GM12878 (cell line): Measurements from ENCODE around the gene SPAG9. TPM values are rescaled to one million over a fixed set of nuclear protein-coding genes. Genes with fewer than 3 reads are reported as not detected.

ENCODE experiments used
- ATAC-seq: fragments of 200-7000 bp; cut with Tn5 transposase; 3 replicates; pipeline ENCODE4 v1.9.1; 2020; ENCODE audit warnings: mild to moderate bottlenecking, moderate library complexity
- BruUV-seq: library from RNA; stranded (reverse); fragments of 400-500 nt; replicated peaks from 2 replicates; lab custom pipeline; 2021; lab: Mats Ljungman, UMichigan
- CTCF ChIA-PET: fragments of 300-600 bp; sonication (Branson Sonifier 250); formaldehyde crosslinking; extraction: SDS; loops from one replicate; lab custom pipeline; 2021; ENCODE audit warnings: inconsistent platforms; lab: Yijun Ruan, JAX
- POLR2A ChIA-PET: fragments of 350-600 bp; formaldehyde crosslinking; extraction: SDS; loops from one replicate; lab custom pipeline; 2021; ENCODE audit warnings: inconsistent platforms; lab: Charles Lee
- RAD21 ChIA-PET: fragments of 300-600 bp; sonication (Branson Sonifier 250); formaldehyde crosslinking; loops from one replicate; lab custom pipeline; 2023; ENCODE audit warnings: antibody characterized with exemption; ENCODE audit not compliant: unreplicated experiment; lab: Charles Lee
- SMC1A ChIA-PET: fragments of 300-600 bp; sonication (Branson Sonifier 250); formaldehyde crosslinking; loops from one replicate; lab custom pipeline; 2023; ENCODE audit not compliant: unreplicated experiment, uncharacterized antibody; lab: Charles Lee
- DNase-seq: peaks from one replicate; pipeline ENCODE4 v3.0.0-alpha.2; 2011; ENCODE audit warnings: low read depth, low spot score
- FAIRE-seq: peaks from 3 replicates; lab custom pipeline; 2011; peaks lifted over from hg19 to GRCh38; lab: Jason Lieb, UNC
- H2AFZ ChIP-seq: 2 replicates; pipeline ENCODE4 v1.6.0; 2011; ENCODE audit warnings: low read depth, low read length, control low read depth; ENCODE audit not compliant: control insufficient read depth
- H3K27ac ChIP-seq: 2 replicates; pipeline ENCODE4 v1.5.1; 2011; ENCODE audit warnings: control low read depth; ENCODE audit not compliant: control insufficient read depth, insufficient read depth
- H3K27me3 ChIP-seq, 2 experiments: replicated peaks in 1 of 2; 2 replicates each; pipeline versions ENCODE4 v1.6.0 to v1.6.1; 2011; ENCODE audit warnings: low read length in 1 of 2; ENCODE audit not compliant: control insufficient read depth in 2 of 2, insufficient read depth in 2 of 2
- H3K36me3 ChIP-seq, 2 experiments: 2 replicates each; pipeline ENCODE4 v1.5.1; 2011; ENCODE audit warnings: low read length in 1 of 2; ENCODE audit not compliant: control insufficient read depth in 2 of 2, insufficient read depth in 2 of 2
- H3K4me1 ChIP-seq: 2 replicates; pipeline ENCODE4 v1.6.1; 2011; ENCODE audit warnings: mild to moderate bottlenecking, low read length, moderate library complexity, mixed read lengths; ENCODE audit not compliant: control insufficient read depth, insufficient read depth
- H3K4me2 ChIP-seq: 2 replicates; pipeline ENCODE4 v1.6.0; 2011; ENCODE audit warnings: control low read depth; ENCODE audit not compliant: control insufficient read depth, insufficient read depth
- H3K4me3 ChIP-seq: fragments of 200-600 bp; sonication (generic); 2 replicates; pipeline ENCODE4 v1.5.1; 2016
- H3K79me2 ChIP-seq: 2 replicates; pipeline ENCODE4 v1.6.0; 2011; ENCODE audit warnings: low read length; ENCODE audit not compliant: control insufficient read depth, insufficient read depth
- H3K9ac ChIP-seq: 2 replicates; pipeline ENCODE4 v1.8.0; 2011; ENCODE audit warnings: low read length, control low read depth, mixed read lengths; ENCODE audit not compliant: control insufficient read depth, insufficient read depth
- H3K9me3 ChIP-seq: replicated peaks from 3 replicates; pipeline ENCODE4 v1.5.1; 2011; ENCODE audit warnings: mild to moderate bottlenecking, low read length; ENCODE audit not compliant: control insufficient read depth, insufficient read depth
- H4K20me1 ChIP-seq: 2 replicates; pipeline ENCODE4 v1.6.0; 2011; ENCODE audit not compliant: control insufficient read depth, insufficient read depth
- ATF7 ChIP-seq: fragments of 450-650 bp; IDR thresholded peaks from 2 replicates; pipeline ENCODE4 v1.6.1; 2016; ENCODE audit warnings: low read depth, mild to moderate bottlenecking
- BACH1 ChIP-seq: fragments of 450-650 bp; IDR thresholded peaks from 2 replicates; pipeline ENCODE4 v1.6.1; 2017; ENCODE audit warnings: mild to moderate bottlenecking, borderline replicate concordance
- CHD4 ChIP-seq: fragments of 200-600 bp; sonication (generic); IDR thresholded peaks from 2 replicates; pipeline ENCODE4 v1.6.1; 2016; ENCODE audit warnings: mild to moderate bottlenecking
- FOXK2 ChIP-seq: fragments of 450-650 bp; IDR thresholded peaks from 2 replicates; pipeline ENCODE4 v1.6.1; 2017; ENCODE audit warnings: mild to moderate bottlenecking, moderate library complexity
- IKZF2 ChIP-seq, 2 experiments: fragments of 450-650 bp; IDR thresholded peaks; 2 replicates each; pipeline ENCODE4 v1.6.1; 2017; ENCODE audit warnings: mild to moderate bottlenecking in 2 of 2, moderate library complexity in 2 of 2
- MEF2B ChIP-seq: fragments of 450-650 bp; IDR thresholded peaks from 2 replicates; pipeline ENCODE4 v1.6.1; 2018; ENCODE audit warnings: mild to moderate bottlenecking, moderate library complexity; ENCODE audit not compliant: partially characterized antibody, poor library complexity, severe bottlenecking
- MTA3 ChIP-seq: IDR thresholded peaks from 2 replicates; pipeline ENCODE4 v1.6.1; 2012; ENCODE audit warnings: low read length, inconsistent platforms, borderline replicate concordance
- NBN ChIP-seq: fragments of 450-650 bp; IDR thresholded peaks from 2 replicates; pipeline ENCODE4 v1.6.1; 2016
- PML ChIP-seq: IDR thresholded peaks from 2 replicates; pipeline ENCODE4 v1.6.1; 2012; ENCODE audit warnings: low read length, inconsistent platforms
- RBBP5 ChIP-seq: fragments of 200-600 bp; sonication (generic); conservative IDR thresholded peaks from 2 replicates; pipeline ENCODE4 v1.6.1; 2016
- SMAD1 ChIP-seq: fragments of 450-650 bp; IDR thresholded peaks from 2 replicates; pipeline ENCODE4 v1.6.1; 2018; ENCODE audit warnings: mild to moderate bottlenecking, low read depth; ENCODE audit not compliant: partially characterized antibody
- SP1 ChIP-seq: IDR thresholded peaks from one replicate; pipeline ENCODE4 v1.6.1; 2011; ENCODE audit warnings: low read depth, low read length
- SRF ChIP-seq, 2 experiments: IDR thresholded peaks; 2 replicates each; pipeline ENCODE4 v1.6.1; 2011; ENCODE audit warnings: low read depth in 2 of 2, low read length in 2 of 2, mild to moderate bottlenecking in 1 of 2, moderate library complexity in 1 of 2
- YBX1 ChIP-seq: fragments of 450-650 bp; IDR thresholded peaks from 2 replicates; pipeline ENCODE4 v1.6.1; 2016; ENCODE audit warnings: antibody characterized with exemption
- ZNF622 ChIP-seq: fragments of 450-650 bp; IDR thresholded peaks from 2 replicates; pipeline ENCODE4 v1.6.1; 2017; ENCODE audit warnings: mild to moderate bottlenecking, inconsistent platforms
- WGBS: methylation state at CpG from one replicate; pipeline ENCODE4 v1.1.6; 2016; ENCODE audit warnings: low lambda C conversion rate; ENCODE audit not compliant: insufficient replicate concordance, insufficient coverage; ENCODE audit errors: missing lambda C conversion rate; 5-methylcytosine and 5-hydroxymethylcytosine counted together
- in situ Hi-C: fragments of 300-500 bp; cut with MboI; formaldehyde crosslinking; loops from 9 replicates; pipeline ENCODE4 v1.14.3; 2018; ENCODE audit warnings: mixed read lengths
- intact Hi-C: fragments of 100-400 bp; cut with micrococcal nuclease; formaldehyde crosslinking; loops from one replicate; pipeline ENCODE4 v1.14.2; 2022; ENCODE audit not compliant: unreplicated experiment
- polyA plus RNA-seq, 11 experiments: library from polyadenylated mRNA; depleted of rRNA in 4 of 11; unstranded in 6 of 11; stranded (reverse) in 5 of 11; fragments of >200 nt; fragmentation: Nextera tagmentation in 4 of 11; fragmentation: Illumina TruSeq in 1 of 11; extraction: Ambion mirVana in 4 of 11; extraction: Trizol in 1 of 11; gene quantifications; 1 replicate in 1 of 11; 2 replicates in 10 of 11; pipeline versions ENCODE4 v1.2.1 to v1.2.3, GENCODE V29; 2011 to 2016; ENCODE audit warnings: inconsistent platforms in 2 of 11, missing spikeins in 2 of 11, low read depth in 1 of 11
- total RNA-seq, 4 experiments: library from RNA; depleted of rRNA in 3 of 4; stranded (reverse); fragments of >200 nt in 3 of 4; fragmentation: Illumina TruSeq in 1 of 4; extraction: Trizol in 1 of 4; gene quantifications; 2 replicates each; pipeline versions ENCODE4 v1.2.1 to v1.2.3, GENCODE V29; 2013 to 2021
- TF ChIP-seq, protein P1 (sequence below): fragments of 450-650 bp; formaldehyde crosslinking; IDR thresholded peaks from 2 replicates; pipeline ENCODE4 v1.5.0; 2022; ENCODE audit warnings: mild to moderate bottlenecking, missing genetic modification characterization
- TF ChIP-seq, protein P2 (sequence below): fragments of 450-650 bp; IDR thresholded peaks from 2 replicates; pipeline ENCODE4 v1.6.1; 2016; ENCODE audit warnings: mild to moderate bottlenecking
- TF ChIP-seq, protein P3 (sequence below): IDR thresholded peaks from 2 replicates; pipeline ENCODE4 v1.6.1; 2011; ENCODE audit warnings: mild to moderate bottlenecking, low read depth, low read length, moderate library complexity; ENCODE audit not compliant: insufficient replicate concordance

The SPAG9 gene
- total and polyA plus RNA-seq, 10 of the 15 experiments (the other 5 are each of a cell fraction or from before 2014, with no cell fraction given), result 6.6 to 42.0 (median 24.9) TPM

DNA sequence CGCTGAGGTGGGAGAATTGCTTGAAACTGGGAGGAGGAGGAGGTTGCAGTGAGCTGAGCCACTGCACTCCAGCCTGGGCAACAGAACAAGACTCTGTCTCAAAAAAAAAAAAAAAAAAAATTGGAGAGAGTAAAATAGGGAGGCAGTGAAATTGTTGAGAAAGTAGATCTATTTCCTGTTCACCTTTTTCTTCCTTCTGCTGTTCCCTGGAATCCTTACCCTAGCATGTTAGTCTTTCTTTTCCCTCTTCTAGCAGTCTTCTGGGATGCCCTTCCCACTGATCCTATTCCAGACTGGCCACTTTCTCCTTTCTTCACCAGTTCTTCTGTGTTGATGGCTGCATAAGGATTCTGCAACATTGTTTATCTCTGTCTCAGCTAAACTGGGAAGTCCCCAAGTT is 48.7 kb upstream of the SPAG9 start:
- ATAC-seq (no peak), FAIRE-seq (no peak), DNase-seq (no peak)
- BruUV-seq, result no TSS peak
- no peak overlapping the region for H2AFZ ChIP-seq
- ChIA-PET CTCF (no interaction called here), RAD21 (no interaction called here), POLR2A (interaction anchor here (0.5 kb wide), 1 partner anchor 667 kb away, joined by 5 read pairs; no protein-coding TSS in a partner anchor), SMC1A (no interaction called here)
- WGBS, result 92% methylated on average over 1 of the region's 1 CpG
- intact Hi-C loops (loop anchor here (5.0 kb wide), 1 partner anchor 93 kb away; the partner anchor contains the start of genes MBTD1 and UTP18), in situ Hi-C loops (loop anchor here (10.0 kb wide), 1 partner anchor 65 kb away; no protein-coding TSS in a partner anchor)
- no peaks in the 10 kb centered on the region for H4K20me1 ChIP-seq
- no peak overlapping the region for H3K4me2 ChIP-seq
- H3K9me3 ChIP-seq, result no peaks in the 10 kb centered on the region
- H3K4me3 ChIP-seq, result no peak overlapping the region
- peaks cover 25% of the 10 kb centered on the region for H3K79me2 ChIP-seq
- no peak for TF ChIP-seq NBN
- TF ChIP-seq BACH1, result no peak
- no peak for TF ChIP-seq SRF (IDR thresholded peaks at IDR 0.05; ENCODE audit: low read depth in 2 of 2, low read length in 2 of 2)
- no peak for TF ChIP-seq SP1
- TF ChIP-seq SMAD1, result no peak
- TF ChIP-seq, protein P1, sequence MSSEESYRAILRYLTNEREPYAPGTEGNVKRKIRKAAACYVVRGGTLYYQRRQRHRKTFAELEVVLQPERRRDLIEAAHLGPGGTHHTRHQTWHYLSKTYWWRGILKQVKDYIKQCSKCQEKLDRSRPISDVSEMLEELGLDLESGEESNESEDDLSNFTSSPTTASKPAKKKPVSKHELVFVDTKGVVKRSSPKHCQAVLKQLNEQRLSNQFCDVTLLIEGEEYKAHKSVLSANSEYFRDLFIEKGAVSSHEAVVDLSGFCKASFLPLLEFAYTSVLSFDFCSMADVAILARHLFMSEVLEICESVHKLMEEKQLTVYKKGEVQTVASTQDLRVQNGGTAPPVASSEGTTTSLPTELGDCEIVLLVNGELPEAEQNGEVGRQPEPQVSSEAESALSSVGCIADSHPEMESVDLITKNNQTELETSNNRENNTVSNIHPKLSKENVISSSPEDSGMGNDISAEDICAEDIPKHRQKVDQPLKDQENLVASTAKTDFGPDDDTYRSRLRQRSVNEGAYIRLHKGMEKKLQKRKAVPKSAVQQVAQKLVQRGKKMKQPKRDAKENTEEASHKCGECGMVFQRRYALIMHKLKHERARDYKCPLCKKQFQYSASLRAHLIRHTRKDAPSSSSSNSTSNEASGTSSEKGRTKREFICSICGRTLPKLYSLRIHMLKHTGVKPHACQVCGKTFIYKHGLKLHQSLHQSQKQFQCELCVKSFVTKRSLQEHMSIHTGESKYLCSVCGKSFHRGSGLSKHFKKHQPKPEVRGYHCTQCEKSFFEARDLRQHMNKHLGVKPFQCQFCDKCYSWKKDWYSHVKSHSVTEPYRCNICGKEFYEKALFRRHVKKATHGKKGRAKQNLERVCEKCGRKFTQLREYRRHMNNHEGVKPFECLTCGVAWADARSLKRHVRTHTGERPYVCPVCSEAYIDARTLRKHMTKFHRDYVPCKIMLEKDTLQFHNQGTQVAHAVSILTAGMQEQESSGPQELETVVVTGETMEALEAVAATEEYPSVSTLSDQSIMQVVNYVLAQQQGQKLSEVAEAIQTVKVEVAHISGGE, result no peak
- TF ChIP-seq, protein P2, sequence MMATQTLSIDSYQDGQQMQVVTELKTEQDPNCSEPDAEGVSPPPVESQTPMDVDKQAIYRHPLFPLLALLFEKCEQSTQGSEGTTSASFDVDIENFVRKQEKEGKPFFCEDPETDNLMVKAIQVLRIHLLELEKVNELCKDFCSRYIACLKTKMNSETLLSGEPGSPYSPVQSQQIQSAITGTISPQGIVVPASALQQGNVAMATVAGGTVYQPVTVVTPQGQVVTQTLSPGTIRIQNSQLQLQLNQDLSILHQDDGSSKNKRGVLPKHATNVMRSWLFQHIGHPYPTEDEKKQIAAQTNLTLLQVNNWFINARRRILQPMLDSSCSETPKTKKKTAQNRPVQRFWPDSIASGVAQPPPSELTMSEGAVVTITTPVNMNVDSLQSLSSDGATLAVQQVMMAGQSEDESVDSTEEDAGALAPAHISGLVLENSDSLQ, result no peak
- TF ChIP-seq IKZF2 (IDR thresholded peaks at IDR 0.05), result no peak
- TF ChIP-seq ATF7, result no peak
- TF ChIP-seq MTA3, result no peak
- TF ChIP-seq YBX1, result no peak
- TF ChIP-seq, protein P3, sequence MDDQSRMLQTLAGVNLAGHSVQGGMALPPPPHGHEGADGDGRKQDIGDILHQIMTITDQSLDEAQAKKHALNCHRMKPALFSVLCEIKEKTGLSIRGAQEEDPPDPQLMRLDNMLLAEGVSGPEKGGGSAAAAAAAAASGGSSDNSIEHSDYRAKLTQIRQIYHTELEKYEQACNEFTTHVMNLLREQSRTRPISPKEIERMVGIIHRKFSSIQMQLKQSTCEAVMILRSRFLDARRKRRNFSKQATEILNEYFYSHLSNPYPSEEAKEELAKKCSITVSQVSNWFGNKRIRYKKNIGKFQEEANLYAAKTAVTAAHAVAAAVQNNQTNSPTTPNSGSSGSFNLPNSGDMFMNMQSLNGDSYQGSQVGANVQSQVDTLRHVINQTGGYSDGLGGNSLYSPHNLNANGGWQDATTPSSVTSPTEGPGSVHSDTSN, result no peak
- TF ChIP-seq CHD4, result no peak
- no peak for TF ChIP-seq FOXK2
- no peak for TF ChIP-seq PML
- TF ChIP-seq MEF2B, result no peak
- TF ChIP-seq ZNF622, result no peak
- no peak for TF ChIP-seq RBBP5
- no peaks in the 10 kb centered on the region for H3K27me3 ChIP-seq
- no peak overlapping the region for H3K9ac ChIP-seq
- H3K36me3 ChIP-seq, result peaks cover 2 to 25% of the 10 kb centered on the region in 2 experiments
- peaks cover 12% of the 10 kb centered on the region for H3K4me1 ChIP-seq
- H3K27ac ChIP-seq, result no peak overlapping the region
